Lower leg skin (tissue), 3 donors: ENCODE data around the gene EME2.

Experiments
- CTCF ChIP-seq, 3 donors: fragments of 450-650 bp; IDR thresholded peaks; one replicate each; pipeline ENCODE4 v1.5.1; 2016; ENCODE audit warnings: antibody characterized with exemption in 3 of 3, mild to moderate bottlenecking in 3 of 3, moderate library complexity in 2 of 3
- POLR2A ChIP-seq, 2 donors: fragments of 450-650 bp; IDR thresholded peaks; one replicate each; pipeline ENCODE4 v1.6.1; 2016 to 2017; ENCODE audit warnings: antibody characterized with exemption in 2 of 2, mild to moderate bottlenecking in 1 of 2, moderate library complexity in 1 of 2

- TF ChIP-seq CTCF (IDR thresholded peaks at IDR 0.05): no peak
- no peak for TF ChIP-seq POLR2A (IDR thresholded peaks at IDR 0.05)
Observed at GRCh38 chr16:1732071-1732470, 40.5 kb upstream of the EME2 start.
